Ovary (tissue), 3 donors: ENCODE measurements around the gene UAP1.

Source experiments
- CTCF ChIP-seq, 3 donors: fragments of 450-650 bp in 2 of 3; fragments of 200-600 bp in 1 of 3; IDR thresholded peaks; one replicate each; pipeline versions ENCODE4 v1.5.1 to v1.8.0; 2016 to 2022; ENCODE audit warnings: antibody characterized with exemption in 3 of 3, mild to moderate bottlenecking in 1 of 3
- POLR2A ChIP-seq: fragments of 450-650 bp; IDR thresholded peaks from one replicate; pipeline ENCODE4 v1.6.1; 2017; ENCODE audit warnings: antibody characterized with exemption, mild to moderate bottlenecking, moderate library complexity
- donor health status: DM: no; HTN: no; CAD: no.

- TF ChIP-seq CTCF (IDR thresholded peaks at IDR 0.05): no peak
- no peak for TF ChIP-seq POLR2A
Measured at GRCh38 chr1:162625679-162626078, 64.2 kb downstream of the UAP1 start.
